Keratinocyte (primary cell): ENCODE data around the gene PCSK2.

Experiments
- CTCF ChIP-seq, 3 experiments: IDR thresholded peaks in 1 of 3; conservative IDR thresholded peaks in 1 of 3; optimal IDR thresholded peaks in 1 of 3; 2 replicates in 2 of 3; 3 replicates in 1 of 3; pipeline versions ENCODE3 to v1.5.1; 2011; ENCODE audit warnings: low read length in 3 of 3, mild to moderate bottlenecking in 3 of 3, moderate library complexity in 2 of 3, control low read depth in 1 of 3, inconsistent platforms in 1 of 3; ENCODE audit not compliant: insufficient read depth in 2 of 3; ENCODE audit errors: extremely low read depth in 1 of 3
- EZH2 ChIP-seq: IDR thresholded peaks from one replicate; pipeline ENCODE4 v1.6.1; 2012; ENCODE audit warnings: inconsistent platforms, mild to moderate bottlenecking, low read length, moderate library complexity

- TF ChIP-seq CTCF (optimal IDR thresholded peaks at IDR 0.05 in 1 of 3, IDR thresholded peaks at IDR 0.05 in 1 of 3, conservative IDR thresholded peaks at IDR 0.05 in 1 of 3; ENCODE audit: extremely low read depth in 1 of 3, insufficient read depth in 2 of 3, low read length in 3 of 3) (no peak), EZH2 (no peak)
Measured at GRCh38 chr20:17317341-17317740, 90.5 kb downstream of the PCSK2 start.
